H1 (cell line): ENCODE data around the gene ATCAY. TPM values are rescaled to one million over a fixed set of nuclear protein-coding genes. Genes with fewer than 3 reads are reported as not detected.

Experiments
- ASH2L ChIP-seq: fragments of 200-600, 300-600 bp; sonication (generic); IDR thresholded peaks from one replicate; pipeline ENCODE4 v1.7.1; 2017; ENCODE audit warnings: low read length
- ATF2 ChIP-seq: IDR thresholded peaks from 2 replicates; pipeline ENCODE4 v1.6.1; 2012; ENCODE audit warnings: low read length, inconsistent platforms
- KDM1A ChIP-seq: fragments of 200-600, 300-600 bp; sonication (generic); IDR thresholded peaks from 2 replicates; pipeline ENCODE4 v1.7.1; 2016; ENCODE audit warnings: mild to moderate bottlenecking, low read length, borderline replicate concordance
- SIX5 ChIP-seq: IDR thresholded peaks from 2 replicates; pipeline ENCODE4 v1.6.1; 2011; ENCODE audit warnings: mild to moderate bottlenecking, low read depth, low read length
- polyA plus RNA-seq, 7 experiments: library from polyadenylated mRNA; depleted of rRNA in 3 of 7; stranded (reverse) in 5 of 7; unstranded in 2 of 7; fragments of >200 nt in 5 of 7; fragments of 200-250 nt in 2 of 7; gene quantifications; 1 replicate in 5 of 7; 2 replicates in 1 of 7; 4 replicates in 1 of 7; pipeline versions ENCODE4 v1.2.1 to v1.2.3, GENCODE V29; 2011 to 2013; ENCODE audit warnings: missing spikeins in 2 of 7, mixed read lengths in 2 of 7
- total RNA-seq: library from RNA; stranded (reverse); fragmentation: NEBNext Ultra II Directional; extraction: Animal tissue kit (Norgen Biotek cat#: 25700); gene quantifications from 2 replicates; pipeline ENCODE4 v1.2.1, GENCODE V29; 2021

ATCAY gene
- total and polyA plus RNA-seq, 2 of the 8 experiments (the other 6 are each of a cell fraction or from before 2014, with no cell fraction given), result 24.4 to 33.8 TPM

GRCh38 chr19:3863648-3864047 lies 16.8 kb upstream of the ATCAY start (continued):
- TF ChIP-seq ATF2 (no peak), KDM1A (no peak), SIX5 (no peak), ASH2L (no peak)
